Measurements from ENCODE around the gene HOPX.

Gene HOPX

GRCh38 chr4:56628592-56628991, 52.5 kb downstream of the HOPX start:
- Histone ChIP-seq H3K27ac (ENCODE audit: low read depth, low read length) (no peak overlapping the region), H3K79me2 (ENCODE audit: control insufficient read depth, insufficient read depth, low read length, unreplicated experiment) (no peaks in the 10 kb centered on the region), H3K27me3 (ENCODE audit: insufficient read depth, low read length) (no peaks in the 10 kb centered on the region), H3K4me3 (ENCODE audit: low read depth, low read length) (no peak overlapping the region), H3K4me1 (ENCODE audit: control insufficient read depth, insufficient read depth, low read length, unreplicated experiment) (peaks cover 18% of the 10 kb centered on the region), H3K36me3 (ENCODE audit: insufficient read depth, low read length) (0 out of 2 replicates have a peak, but pooled peaks cover 3% of the 10 kb centered on the region), H2AFZ (ENCODE audit: low read length, unreplicated experiment) (no peak overlapping the region)

GRCh38 chr4:56627985-56628384, 53.1 kb downstream of the HOPX start:
- H2AFZ ChIP-seq (ENCODE audit: low read length, unreplicated experiment): no peak overlapping the region
- no peaks in the 10 kb centered on the region for H3K79me2 ChIP-seq (ENCODE audit: control insufficient read depth, insufficient read depth, low read length, unreplicated experiment)
- no peak overlapping the region for H3K27ac ChIP-seq (ENCODE audit: low read depth, low read length)
- peaks cover 18% of the 10 kb centered on the region for H3K4me1 ChIP-seq (ENCODE audit: control insufficient read depth, insufficient read depth, low read length, unreplicated experiment)
- H3K4me3 ChIP-seq (ENCODE audit: low read depth, low read length): no peak overlapping the region
- H3K27me3 ChIP-seq (ENCODE audit: insufficient read depth, low read length): no peaks in the 10 kb centered on the region
- H3K36me3 ChIP-seq (ENCODE audit: insufficient read depth, low read length): 0 out of 2 replicates have a peak, but pooled peaks cover 3% of the 10 kb centered on the region

GRCh38 chr4:56627375-56627774, 53.7 kb downstream of the HOPX start:
- Histone ChIP-seq H2AFZ (ENCODE audit: low read length, unreplicated experiment) (no peak overlapping the region), H3K79me2 (ENCODE audit: control insufficient read depth, insufficient read depth, low read length, unreplicated experiment) (no peaks in the 10 kb centered on the region), H3K4me3 (ENCODE audit: low read depth, low read length) (no peak overlapping the region), H3K27me3 (ENCODE audit: insufficient read depth, low read length) (no peaks in the 10 kb centered on the region), H3K4me1 (ENCODE audit: control insufficient read depth, insufficient read depth, low read length, unreplicated experiment) (peaks cover 18% of the 10 kb centered on the region), H3K36me3 (ENCODE audit: insufficient read depth, low read length) (0 out of 2 replicates have a peak, but pooled peaks cover 3% of the 10 kb centered on the region), H3K27ac (ENCODE audit: low read depth, low read length) (no peak overlapping the region)

GRCh38 chr4:56626963-56627362, 54.1 kb downstream of the HOPX start:
- H3K27ac ChIP-seq (ENCODE audit: low read depth, low read length): no peak overlapping the region
- no peak overlapping the region for H3K4me3 ChIP-seq (ENCODE audit: low read depth, low read length)
- peaks cover 18% of the 10 kb centered on the region for H3K4me1 ChIP-seq (ENCODE audit: control insufficient read depth, insufficient read depth, low read length, unreplicated experiment)
- 0 out of 2 replicates have a peak, but pooled peaks cover 3% of the 10 kb centered on the region for H3K36me3 ChIP-seq (ENCODE audit: insufficient read depth, low read length)
- no peaks in the 10 kb centered on the region for H3K27me3 ChIP-seq (ENCODE audit: insufficient read depth, low read length)
- H3K79me2 ChIP-seq (ENCODE audit: control insufficient read depth, insufficient read depth, low read length, unreplicated experiment): no peaks in the 10 kb centered on the region
- H2AFZ ChIP-seq (ENCODE audit: low read length, unreplicated experiment): no peak overlapping the region

GRCh38 chr4:56626420-56626819, 54.7 kb downstream of the HOPX start:
- Histone ChIP-seq H3K79me2 (ENCODE audit: control insufficient read depth, insufficient read depth, low read length, unreplicated experiment) (no peaks in the 10 kb centered on the region), H3K4me1 (ENCODE audit: control insufficient read depth, insufficient read depth, low read length, unreplicated experiment) (peaks cover 18% of the 10 kb centered on the region), H3K36me3 (ENCODE audit: insufficient read depth, low read length) (0 out of 2 replicates have a peak, but pooled peaks cover 3% of the 10 kb centered on the region), H2AFZ (ENCODE audit: low read length, unreplicated experiment) (no peak overlapping the region), H3K27ac (ENCODE audit: low read depth, low read length) (no peak overlapping the region), H3K4me3 (ENCODE audit: low read depth, low read length) (no peak overlapping the region), H3K27me3 (ENCODE audit: insufficient read depth, low read length) (no peaks in the 10 kb centered on the region)

- Histone ChIP-seq H3K4me3 (ENCODE audit: low read depth, low read length) (no peak overlapping the region), H2AFZ (ENCODE audit: low read length, unreplicated experiment) (no peak overlapping the region), H3K79me2 (ENCODE audit: control insufficient read depth, insufficient read depth, low read length, unreplicated experiment) (no peaks in the 10 kb centered on the region), H3K27me3 (ENCODE audit: insufficient read depth, low read length) (no peaks in the 10 kb centered on the region), H3K4me1 (ENCODE audit: control insufficient read depth, insufficient read depth, low read length, unreplicated experiment) (no peaks in the 10 kb centered on the region), H3K36me3 (ENCODE audit: insufficient read depth, low read length) (0 out of 2 replicates have a peak, but pooled peaks cover 3% of the 10 kb centered on the region), H3K27ac (ENCODE audit: low read depth, low read length) (no peak overlapping the region)
Measured at GRCh38 chr4:56622176-56622575, 58.9 kb downstream of the HOPX start.

GRCh38 chr4:56619816-56620215, 61.3 kb downstream of the HOPX start:
- H3K4me3 ChIP-seq (ENCODE audit: low read depth, low read length): no peak overlapping the region
- no peaks in the 10 kb centered on the region for H3K36me3 ChIP-seq (ENCODE audit: insufficient read depth, low read length)
- no peaks in the 10 kb centered on the region for H3K27me3 ChIP-seq (ENCODE audit: insufficient read depth, low read length)
- no peak overlapping the region for H2AFZ ChIP-seq (ENCODE audit: low read length, unreplicated experiment)
- no peaks in the 10 kb centered on the region for H3K79me2 ChIP-seq (ENCODE audit: control insufficient read depth, insufficient read depth, low read length, unreplicated experiment)
- no peak overlapping the region for H3K27ac ChIP-seq (ENCODE audit: low read depth, low read length)
- H3K4me1 ChIP-seq (ENCODE audit: control insufficient read depth, insufficient read depth, low read length, unreplicated experiment): no peaks in the 10 kb centered on the region

GRCh38 chr4:56619160-56619559, 61.9 kb downstream of the HOPX start:
- H3K27me3 ChIP-seq (ENCODE audit: insufficient read depth, low read length): no peaks in the 10 kb centered on the region
- H3K4me1 ChIP-seq (ENCODE audit: control insufficient read depth, insufficient read depth, low read length, unreplicated experiment): no peaks in the 10 kb centered on the region
- H3K79me2 ChIP-seq (ENCODE audit: control insufficient read depth, insufficient read depth, low read length, unreplicated experiment): no peaks in the 10 kb centered on the region
- H3K27ac ChIP-seq (ENCODE audit: low read depth, low read length): no peak overlapping the region
- no peaks in the 10 kb centered on the region for H3K36me3 ChIP-seq (ENCODE audit: insufficient read depth, low read length)
- H2AFZ ChIP-seq (ENCODE audit: low read length, unreplicated experiment): no peak overlapping the region
- no peak overlapping the region for H3K4me3 ChIP-seq (ENCODE audit: low read depth, low read length)

- Histone ChIP-seq H2AFZ (ENCODE audit: low read length, unreplicated experiment) (no peak overlapping the region), H3K4me1 (ENCODE audit: control insufficient read depth, insufficient read depth, low read length, unreplicated experiment) (peaks cover 3% of the 10 kb centered on the region), H3K79me2 (ENCODE audit: control insufficient read depth, insufficient read depth, low read length, unreplicated experiment) (no peaks in the 10 kb centered on the region), H3K27ac (ENCODE audit: low read depth, low read length) (no peak overlapping the region), H3K36me3 (ENCODE audit: insufficient read depth, low read length) (no peaks in the 10 kb centered on the region), H3K4me3 (ENCODE audit: low read depth, low read length) (no peak overlapping the region), H3K27me3 (ENCODE audit: insufficient read depth, low read length) (no peaks in the 10 kb centered on the region)
Measured at GRCh38 chr4:56618734-56619133, 62.4 kb downstream of the HOPX start.

- Histone ChIP-seq H3K79me2 (ENCODE audit: control insufficient read depth, insufficient read depth, low read length, unreplicated experiment) (no peaks in the 10 kb centered on the region), H3K4me1 (ENCODE audit: control insufficient read depth, insufficient read depth, low read length, unreplicated experiment) (peaks cover 5% of the 10 kb centered on the region), H2AFZ (ENCODE audit: low read length, unreplicated experiment) (no peak overlapping the region), H3K4me3 (ENCODE audit: low read depth, low read length) (no peak overlapping the region), H3K27ac (ENCODE audit: low read depth, low read length) (no peak overlapping the region), H3K27me3 (ENCODE audit: insufficient read depth, low read length) (no peaks in the 10 kb centered on the region), H3K36me3 (ENCODE audit: insufficient read depth, low read length) (no peaks in the 10 kb centered on the region)
Measured at GRCh38 chr4:56613101-56613862, 67.8 kb downstream of the HOPX start.

- Histone ChIP-seq H3K79me2 (ENCODE audit: control insufficient read depth, insufficient read depth, low read length, unreplicated experiment) (no peaks in the 10 kb centered on the region), H3K36me3 (ENCODE audit: insufficient read depth, low read length) (no peaks in the 10 kb centered on the region), H2AFZ (ENCODE audit: low read length, unreplicated experiment) (no peak overlapping the region), H3K27ac (ENCODE audit: low read depth, low read length) (no peak overlapping the region), H3K4me1 (ENCODE audit: control insufficient read depth, insufficient read depth, low read length, unreplicated experiment) (peaks cover 5% of the 10 kb centered on the region), H3K27me3 (ENCODE audit: insufficient read depth, low read length) (no peaks in the 10 kb centered on the region), H3K4me3 (ENCODE audit: low read depth, low read length) (no peak overlapping the region)
Measured at GRCh38 chr4:56612282-56612681, 68.8 kb downstream of the HOPX start.

Data from ACC112 (cell line).